Measurements from ENCODE around the gene CIROP. TPM values are rescaled to one million over a fixed set of nuclear protein-coding genes. Genes with fewer than 3 reads are reported as not detected.

CIROP gene
- total and polyA plus RNA-seq, 9 of the 15 experiments (the other 6 are each of a cell fraction or from before 2014, with no cell fraction given), result not detected

DNA sequence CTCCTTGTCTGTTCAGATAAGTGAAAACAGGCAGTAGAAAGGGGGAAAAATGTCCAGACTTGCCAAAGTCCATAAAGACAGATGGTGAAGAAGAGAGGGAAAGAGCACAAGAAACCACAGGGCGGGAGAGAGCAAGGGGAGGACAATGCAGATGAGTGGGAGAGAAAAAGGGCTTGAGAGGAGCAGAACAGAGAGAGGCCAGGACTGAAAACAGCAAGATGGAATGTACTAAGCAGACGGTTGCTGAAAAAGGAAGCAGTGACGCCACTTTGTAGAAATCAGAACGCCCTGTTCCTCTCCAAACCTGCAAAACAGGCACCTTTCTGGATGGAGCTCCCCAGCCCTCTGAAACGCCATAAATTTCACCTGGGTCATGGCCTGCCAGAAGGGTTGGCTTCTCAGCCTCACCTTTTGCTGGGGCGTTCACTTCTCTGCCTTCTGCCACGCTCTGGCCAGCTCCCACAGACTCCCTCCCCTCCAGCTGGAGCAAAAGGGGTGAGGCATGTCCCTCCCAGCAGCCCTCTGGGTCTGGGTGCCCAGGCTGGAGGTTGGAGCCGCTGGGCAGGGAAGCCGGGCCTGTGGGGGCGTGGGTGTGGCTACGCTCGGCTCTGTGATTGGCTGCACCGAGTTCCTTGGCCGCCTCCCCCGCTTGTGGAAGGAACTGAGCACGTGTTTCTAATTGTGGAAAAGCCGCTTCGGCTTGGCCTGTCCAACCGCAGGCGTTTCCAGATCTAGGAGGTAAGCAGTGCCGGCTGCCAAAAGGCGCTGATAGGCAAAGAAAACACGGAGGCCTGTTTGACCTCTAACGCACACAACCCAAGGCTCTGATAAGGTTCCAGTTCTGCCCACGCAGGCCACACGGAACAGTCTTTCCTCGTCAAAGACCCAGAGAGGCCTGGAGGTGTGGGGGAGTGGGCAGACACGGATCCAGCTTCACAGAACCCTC, 49.3 kb upstream of the CIROP start (continued):
- no peak for TF ChIP-seq HNRNPUL1 (IDR thresholded peaks at IDR 0.05; ENCODE audit: low read length)
- TF ChIP-seq, protein P1, sequence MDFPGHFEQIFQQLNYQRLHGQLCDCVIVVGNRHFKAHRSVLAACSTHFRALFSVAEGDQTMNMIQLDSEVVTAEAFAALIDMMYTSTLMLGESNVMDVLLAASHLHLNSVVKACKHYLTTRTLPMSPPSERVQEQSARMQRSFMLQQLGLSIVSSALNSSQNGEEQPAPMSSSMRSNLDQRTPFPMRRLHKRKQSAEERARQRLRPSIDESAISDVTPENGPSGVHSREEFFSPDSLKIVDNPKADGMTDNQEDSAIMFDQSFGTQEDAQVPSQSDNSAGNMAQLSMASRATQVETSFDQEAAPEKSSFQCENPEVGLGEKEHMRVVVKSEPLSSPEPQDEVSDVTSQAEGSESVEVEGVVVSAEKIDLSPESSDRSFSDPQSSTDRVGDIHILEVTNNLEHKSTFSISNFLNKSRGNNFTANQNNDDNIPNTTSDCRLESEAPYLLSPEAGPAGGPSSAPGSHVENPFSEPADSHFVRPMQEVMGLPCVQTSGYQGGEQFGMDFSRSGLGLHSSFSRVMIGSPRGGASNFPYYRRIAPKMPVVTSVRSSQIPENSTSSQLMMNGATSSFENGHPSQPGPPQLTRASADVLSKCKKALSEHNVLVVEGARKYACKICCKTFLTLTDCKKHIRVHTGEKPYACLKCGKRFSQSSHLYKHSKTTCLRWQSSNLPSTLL (IDR thresholded peaks at IDR 0.05), result no peak
- TF ChIP-seq RNF2 (IDR thresholded peaks at IDR 0.05), result 0 out of 2 replicates have a peak, but pooled peaks have one; percentile 42
- no peak for TF ChIP-seq GABPA (tag; conservative IDR thresholded peaks at IDR 0.05; ENCODE audit: low read depth)
- peak; percentile 58; the same call in 1 of the 2 replicates for TF ChIP-seq NFIC (IDR thresholded peaks at IDR 0.05)
- TF ChIP-seq XRCC3 (IDR thresholded peaks at IDR 0.05), result no peak
- TF ChIP-seq CHD1 (IDR thresholded peaks at IDR 0.05; ENCODE audit: low read length), result no peak
- no peak for TF ChIP-seq ZNF551 (CRISPR knock-in tag; IDR thresholded peaks at IDR 0.05)
- TF ChIP-seq, protein P2, sequence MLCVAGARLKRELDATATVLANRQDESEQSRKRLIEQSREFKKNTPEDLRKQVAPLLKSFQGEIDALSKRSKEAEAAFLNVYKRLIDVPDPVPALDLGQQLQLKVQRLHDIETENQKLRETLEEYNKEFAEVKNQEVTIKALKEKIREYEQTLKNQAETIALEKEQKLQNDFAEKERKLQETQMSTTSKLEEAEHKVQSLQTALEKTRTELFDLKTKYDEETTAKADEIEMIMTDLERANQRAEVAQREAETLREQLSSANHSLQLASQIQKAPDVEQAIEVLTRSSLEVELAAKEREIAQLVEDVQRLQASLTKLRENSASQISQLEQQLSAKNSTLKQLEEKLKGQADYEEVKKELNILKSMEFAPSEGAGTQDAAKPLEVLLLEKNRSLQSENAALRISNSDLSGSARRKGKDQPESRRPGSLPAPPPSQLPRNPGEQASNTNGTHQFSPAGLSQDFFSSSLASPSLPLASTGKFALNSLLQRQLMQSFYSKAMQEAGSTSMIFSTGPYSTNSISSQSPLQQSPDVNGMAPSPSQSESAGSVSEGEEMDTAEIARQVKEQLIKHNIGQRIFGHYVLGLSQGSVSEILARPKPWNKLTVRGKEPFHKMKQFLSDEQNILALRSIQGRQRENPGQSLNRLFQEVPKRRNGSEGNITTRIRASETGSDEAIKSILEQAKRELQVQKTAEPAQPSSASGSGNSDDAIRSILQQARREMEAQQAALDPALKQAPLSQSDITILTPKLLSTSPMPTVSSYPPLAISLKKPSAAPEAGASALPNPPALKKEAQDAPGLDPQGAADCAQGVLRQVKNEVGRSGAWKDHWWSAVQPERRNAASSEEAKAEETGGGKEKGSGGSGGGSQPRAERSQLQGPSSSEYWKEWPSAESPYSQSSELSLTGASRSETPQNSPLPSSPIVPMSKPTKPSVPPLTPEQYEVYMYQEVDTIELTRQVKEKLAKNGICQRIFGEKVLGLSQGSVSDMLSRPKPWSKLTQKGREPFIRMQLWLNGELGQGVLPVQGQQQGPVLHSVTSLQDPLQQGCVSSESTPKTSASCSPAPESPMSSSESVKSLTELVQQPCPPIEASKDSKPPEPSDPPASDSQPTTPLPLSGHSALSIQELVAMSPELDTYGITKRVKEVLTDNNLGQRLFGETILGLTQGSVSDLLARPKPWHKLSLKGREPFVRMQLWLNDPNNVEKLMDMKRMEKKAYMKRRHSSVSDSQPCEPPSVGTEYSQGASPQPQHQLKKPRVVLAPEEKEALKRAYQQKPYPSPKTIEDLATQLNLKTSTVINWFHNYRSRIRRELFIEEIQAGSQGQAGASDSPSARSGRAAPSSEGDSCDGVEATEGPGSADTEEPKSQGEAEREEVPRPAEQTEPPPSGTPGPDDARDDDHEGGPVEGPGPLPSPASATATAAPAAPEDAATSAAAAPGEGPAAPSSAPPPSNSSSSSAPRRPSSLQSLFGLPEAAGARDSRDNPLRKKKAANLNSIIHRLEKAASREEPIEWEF (CRISPR knock-in tag; IDR thresholded peaks at IDR 0.05), result no peak
- peak; percentile 61 for TF ChIP-seq KLF16 (IDR thresholded peaks at IDR 0.05)
- peak; percentile 25; the same call in 1 of the 2 replicates for TF ChIP-seq STAT5A (IDR thresholded peaks at IDR 0.05; ENCODE audit: borderline replicate concordance, low read length)
- TF ChIP-seq DNMT1 (IDR thresholded peaks at IDR 0.05), result no peak
- no peak for TF ChIP-seq ZNF124 (CRISPR knock-in tag; IDR thresholded peaks at IDR 0.05)
- no peak for TF ChIP-seq ZNF12 (CRISPR knock-in tag; IDR thresholded peaks at IDR 0.05)
- no peak for TF ChIP-seq SMARCA5 (IDR thresholded peaks at IDR 0.05)
- TF ChIP-seq, protein P3, sequence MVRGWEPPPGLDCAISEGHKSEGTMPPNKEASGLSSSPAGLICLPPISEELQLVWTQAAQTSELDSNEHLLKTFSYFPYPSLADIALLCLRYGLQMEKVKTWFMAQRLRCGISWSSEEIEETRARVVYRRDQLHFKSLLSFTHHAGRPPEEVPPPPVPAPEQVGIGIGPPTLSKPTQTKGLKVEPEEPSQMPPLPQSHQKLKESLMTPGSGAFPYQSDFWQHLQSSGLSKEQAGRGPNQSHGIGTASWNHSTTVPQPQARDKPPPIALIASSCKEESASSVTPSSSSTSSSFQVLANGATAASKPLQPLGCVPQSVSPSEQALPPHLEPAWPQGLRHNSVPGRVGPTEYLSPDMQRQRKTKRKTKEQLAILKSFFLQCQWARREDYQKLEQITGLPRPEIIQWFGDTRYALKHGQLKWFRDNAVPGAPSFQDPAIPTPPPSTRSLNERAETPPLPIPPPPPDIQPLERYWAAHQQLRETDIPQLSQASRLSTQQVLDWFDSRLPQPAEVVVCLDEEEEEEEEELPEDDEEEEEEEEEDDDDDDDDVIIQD (CRISPR knock-in tag; IDR thresholded peaks at IDR 0.05), result no peak
- TF ChIP-seq MEIS2 (IDR thresholded peaks at IDR 0.05; ENCODE audit: partially characterized antibody), result peak; percentile 63
- TF ChIP-seq CREBBP (IDR thresholded peaks at IDR 0.05; ENCODE audit: low read depth, low read length), result no peak
- no peak for TF ChIP-seq KAT2B (IDR thresholded peaks at IDR 0.05; ENCODE audit: low read depth, low read length)
- TF ChIP-seq ZNF431 (CRISPR knock-in tag; IDR thresholded peaks at IDR 0.05), result no peak
- TF ChIP-seq E2F3 (CRISPR knock-in tag; IDR thresholded peaks at IDR 0.05), result no peak
- TF ChIP-seq RBFOX2 (IDR thresholded peaks at IDR 0.05; ENCODE audit: low read depth, low read length), result peak; percentile 67

Data from K562 (cell line).